Kidney (tissue), 14 donors: Measurements from ENCODE around the gene SYF2. TPM values are rescaled to one million over a fixed set of nuclear protein-coding genes. Genes with fewer than 3 reads are reported as not detected.
"Not testable (repeated sequence)": the region's sequence is repeated elsewhere in the genome, so short reads cannot be mapped to it uniquely, and the experiment has no call there.

Source experiments
- DNase-seq, 5 donors: peaks; one replicate each; pipeline ENCODE4 v3.0.0-alpha.2; 2013 to 2020
- FAIRE-seq: peaks from 2 replicates; lab custom pipeline; 2012; peaks lifted over from hg19 to GRCh38; lab: Jason Lieb, UNC
- H3K27ac ChIP-seq, 2 donors: one replicate each; pipeline ENCODE4 v1.7.0; 2013; ENCODE audit warnings: low read depth in 2 of 2, low read length in 2 of 2, inconsistent platforms in 1 of 2
- H3K27me3 ChIP-seq: one replicate; pipeline ENCODE4 v1.7.1; 2013; ENCODE audit warnings: low read length, inconsistent platforms; ENCODE audit not compliant: control insufficient read depth, insufficient read depth
- H3K36me3 ChIP-seq, 3 donors: one replicate each; pipeline versions ENCODE4 v1.7.0 to v1.7.1; 2013; ENCODE audit warnings: low read length in 3 of 3, control low read depth in 1 of 3, inconsistent platforms in 1 of 3; ENCODE audit not compliant: insufficient read depth in 3 of 3, control insufficient read depth in 2 of 3
- H3K4me1 ChIP-seq, 3 donors: one replicate each; pipeline versions ENCODE4 v1.7.0 to v1.7.1; 2013; ENCODE audit warnings: low read length in 3 of 3, inconsistent platforms in 1 of 3, low read depth in 1 of 3; ENCODE audit not compliant: control insufficient read depth in 2 of 3, insufficient read depth in 2 of 3
- H3K4me3 ChIP-seq, 3 donors: one replicate each; pipeline versions ENCODE4 v1.7.0 to v1.8.1; 2013; ENCODE audit warnings: low read length in 3 of 3, control low read depth in 1 of 3, inconsistent platforms in 1 of 3
- H3K9ac ChIP-seq, 3 donors: one replicate each; pipeline versions ENCODE4 v1.7.0 to v1.7.1; 2013; ENCODE audit warnings: low read length in 3 of 3, control low read depth in 1 of 3, inconsistent platforms in 1 of 3
- H3K9me3 ChIP-seq, 3 donors: one replicate each; pipeline versions ENCODE4 v1.7.0 to v1.7.1; 2013; ENCODE audit warnings: low read length in 3 of 3, control low read depth in 1 of 3, inconsistent platforms in 1 of 3; ENCODE audit not compliant: control insufficient read depth in 2 of 3, insufficient read depth in 1 of 3
- intact Hi-C: fragments of 100-400 bp; cut with DNase I; formaldehyde crosslinking; loops from one replicate; pipeline ENCODE4 v1.11.1; 2022
- polyA plus RNA-seq: library from polyadenylated mRNA; stranded (reverse); fragments of 350-450 nt; fragmentation: Illumina TruSeq; extraction: RNeasy Lipid Tissue Mini Kit (QIAGEN cat#74804); gene quantifications from one replicate; pipeline ENCODE4 v1.2.3, GENCODE V29; 2014; ENCODE audit warnings: low read depth, low replicate concordance; ENCODE audit not compliant: insufficient read depth
- total RNA-seq: library from RNA; stranded (reverse); fragmentation: NEBNext Ultra II Directional; extraction: Animal tissue kit (Norgen Biotek cat#: 25700); gene quantifications from one replicate; pipeline ENCODE4 v1.2.1, GENCODE V29; 2021
- TF ChIP-seq, protein P1 (sequence below): IDR thresholded peaks from 3 replicates; pipeline ENCODE4 v1.5.1; 2012; ENCODE audit warnings: mild to moderate bottlenecking, moderate library complexity, borderline replicate concordance; ENCODE audit not compliant: insufficient read depth; ENCODE audit errors: extremely low read depth
- donor health status: control.
- donor health status: control.
- donor health status: control.
- donor health status: control.
- donor health status: control.
- donor health status: DM: yes; HTN: yes; CAD: no.
- donor health status: Normal renal cell carcinoma (clear cell type).

SYF2 gene
- total and polyA plus RNA-seq, 2 donors from 2014 or later = 53.8 to 91.5 TPM

DNA sequence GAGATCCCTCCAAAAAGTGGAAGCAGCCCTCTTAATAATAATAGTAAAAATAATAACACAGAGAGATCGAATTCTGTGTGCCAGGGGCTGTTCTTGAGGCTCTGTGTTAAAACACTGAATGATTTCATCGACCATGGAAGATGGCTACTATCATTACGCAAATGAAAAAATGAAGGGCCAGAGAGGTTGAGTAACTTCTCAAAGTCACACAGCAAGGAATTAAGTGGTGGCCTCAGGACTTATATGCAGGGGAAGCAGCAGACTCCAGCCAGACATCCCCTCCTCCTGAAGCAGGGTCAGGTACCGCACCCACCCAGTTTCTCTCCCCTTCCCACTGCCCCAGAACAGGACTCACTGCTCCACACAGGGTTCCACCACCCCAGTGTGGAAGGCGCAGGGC is 40.1 kb downstream of the SYF2 start:
- Histone ChIP-seq H3K36me3 (no peaks in the 10 kb centered on the region), H3K27ac (no peak overlapping the region), H3K4me1 (peaks cover 0 to 2% (median 0%) of the 10 kb centered on the region in 3 donors), H3K27me3 (peaks cover 2% of the 10 kb centered on the region), H3K9ac (no peak overlapping the region), H3K4me3 (no peak overlapping the region), H3K9me3 (no peaks in the 10 kb centered on the region)
- TF ChIP-seq, protein P1, sequence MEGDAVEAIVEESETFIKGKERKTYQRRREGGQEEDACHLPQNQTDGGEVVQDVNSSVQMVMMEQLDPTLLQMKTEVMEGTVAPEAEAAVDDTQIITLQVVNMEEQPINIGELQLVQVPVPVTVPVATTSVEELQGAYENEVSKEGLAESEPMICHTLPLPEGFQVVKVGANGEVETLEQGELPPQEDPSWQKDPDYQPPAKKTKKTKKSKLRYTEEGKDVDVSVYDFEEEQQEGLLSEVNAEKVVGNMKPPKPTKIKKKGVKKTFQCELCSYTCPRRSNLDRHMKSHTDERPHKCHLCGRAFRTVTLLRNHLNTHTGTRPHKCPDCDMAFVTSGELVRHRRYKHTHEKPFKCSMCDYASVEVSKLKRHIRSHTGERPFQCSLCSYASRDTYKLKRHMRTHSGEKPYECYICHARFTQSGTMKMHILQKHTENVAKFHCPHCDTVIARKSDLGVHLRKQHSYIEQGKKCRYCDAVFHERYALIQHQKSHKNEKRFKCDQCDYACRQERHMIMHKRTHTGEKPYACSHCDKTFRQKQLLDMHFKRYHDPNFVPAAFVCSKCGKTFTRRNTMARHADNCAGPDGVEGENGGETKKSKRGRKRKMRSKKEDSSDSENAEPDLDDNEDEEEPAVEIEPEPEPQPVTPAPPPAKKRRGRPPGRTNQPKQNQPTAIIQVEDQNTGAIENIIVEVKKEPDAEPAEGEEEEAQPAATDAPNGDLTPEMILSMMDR = no peak
- intact Hi-C loops = no loop called here
- FAIRE-seq = no peak
- DNase-seq = no peak

DNA sequence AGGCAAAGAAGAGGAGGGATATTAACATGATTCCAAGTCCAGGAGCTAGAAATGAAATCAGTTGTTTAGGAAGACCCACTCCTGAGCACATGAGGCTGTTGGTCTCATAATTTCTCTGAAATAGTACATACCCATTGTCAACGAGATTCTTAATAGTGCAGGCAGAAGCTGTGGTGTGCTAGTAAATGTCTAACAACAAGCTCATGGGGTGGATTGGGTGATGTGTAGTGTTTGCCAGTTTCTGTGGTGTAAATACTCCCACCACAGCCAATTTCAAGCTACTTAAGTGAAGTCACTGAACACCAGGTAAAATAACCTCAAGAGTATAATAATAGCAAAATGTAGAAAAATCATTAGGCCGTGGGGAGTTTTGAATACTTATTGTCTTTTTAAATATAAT is 42.0 kb downstream of the SYF2 start:
- Histone ChIP-seq H3K9me3 (no peaks in the 10 kb centered on the region), H3K4me3 (no peak overlapping the region), H3K9ac (no peak overlapping the region), H3K27ac (no peak overlapping the region), H3K4me1 (no peaks in the 10 kb centered on the region), H3K27me3 (peaks cover 2% of the 10 kb centered on the region), H3K36me3 (no peaks in the 10 kb centered on the region)
- no peak for DNase-seq
- no peak for FAIRE-seq
- TF ChIP-seq, protein P1 = no peak
- intact Hi-C loops = no loop called here

DNA sequence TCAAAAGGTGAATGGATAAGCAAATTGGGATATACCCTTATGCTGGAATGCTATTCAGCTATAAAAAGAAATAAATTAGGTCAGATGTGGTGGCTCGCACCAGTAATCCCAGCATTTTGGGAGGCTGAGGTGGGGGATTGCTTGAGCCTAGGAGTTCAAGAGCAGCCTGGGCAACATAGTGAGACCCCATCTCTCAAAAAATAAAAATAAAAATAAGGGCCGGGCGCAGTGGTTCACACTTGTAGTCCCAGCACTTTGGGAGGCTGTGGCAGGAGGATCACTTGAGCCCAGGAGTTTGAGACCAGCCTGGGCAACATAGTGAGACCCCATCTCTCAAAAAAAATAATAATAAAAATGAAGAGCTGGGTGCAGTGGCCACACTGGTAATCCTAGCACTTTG is 44.4 kb downstream of the SYF2 start:
- H3K27ac ChIP-seq, H3K27me3 ChIP-seq, intact Hi-C loops, H3K36me3 ChIP-seq, H3K4me1 ChIP-seq, H3K9ac ChIP-seq, FAIRE-seq, H3K9me3 ChIP-seq, DNase-seq, H3K4me3 ChIP-seq: not testable (repeated sequence)

DNA sequence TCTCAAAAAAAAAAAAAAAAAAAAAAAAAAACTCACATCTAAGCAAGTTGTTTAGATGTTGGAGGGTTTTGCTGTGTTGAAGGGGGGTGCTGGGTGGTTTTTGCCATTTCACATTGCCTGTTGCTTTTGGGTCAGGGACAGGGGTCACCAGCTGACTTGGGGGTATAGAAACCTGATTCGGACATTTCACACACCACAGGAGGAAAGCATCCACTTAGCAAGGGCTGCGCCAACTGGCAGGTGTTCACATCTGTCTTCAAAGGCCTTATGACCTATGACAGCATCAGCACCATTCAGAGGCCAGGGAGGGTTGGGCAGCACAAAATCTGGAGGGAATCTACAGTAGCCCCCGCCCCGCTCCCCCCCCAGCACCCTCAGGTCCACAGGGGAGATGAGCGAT is 45.2 kb downstream of the SYF2 start:
- no peaks in the 10 kb centered on the region for H3K9me3 ChIP-seq
- FAIRE-seq (no peak), DNase-seq (peak in 3 of 5 donors; percentile 65 to 72 (median 71))
- no peaks in the 10 kb centered on the region for H3K4me1 ChIP-seq
- no peak overlapping the region for H3K27ac ChIP-seq
- no peaks in the 10 kb centered on the region for H3K27me3 ChIP-seq
- intact Hi-C loops = no loop called here
- H3K9ac ChIP-seq = no peak overlapping the region
- no peak overlapping the region for H3K4me3 ChIP-seq
- TF ChIP-seq, protein P1 = no peak
- no peaks in the 10 kb centered on the region for H3K36me3 ChIP-seq
